Right lobe of liver (tissue), 6 donors: ENCODE measurements around the gene CDH12. TPM values are rescaled to one million over a fixed set of nuclear protein-coding genes. Genes with fewer than 3 reads are reported as not detected.

ENCODE experiments used
- ATAC-seq, 4 donors: fragments of 200-7000 bp; cut with Tn5 transposase; one replicate each; pipeline ENCODE4 v1.9.1; 2020; ENCODE audit warnings: mild to moderate bottlenecking in 4 of 4, moderate library complexity in 4 of 4
- DNase-seq, 3 donors: peaks; one replicate each; pipeline ENCODE4 v3.0.0-alpha.2; 2020
- H3K27ac ChIP-seq, 3 donors: fragments of 200-600 bp; one replicate each; pipeline ENCODE4 v1.8.0; 2022
- H3K27me3 ChIP-seq, 2 donors: fragments of 200-600 bp; one replicate each; pipeline ENCODE4 v1.8.0; 2022
- H3K36me3 ChIP-seq, 4 donors: fragments of 200-600 bp; sonication (generic) in 1 of 4; one replicate each; pipeline versions ENCODE4 v1.5.1 to v1.8.0; 2017 to 2022; ENCODE audit warnings: control low read depth in 1 of 4
- H3K4me1 ChIP-seq, 4 donors: fragments of 200-600 bp; sonication (generic) in 1 of 4; one replicate each; pipeline versions ENCODE4 v1.5.1 to v1.8.0; 2017 to 2022; ENCODE audit warnings: control low read depth in 1 of 4
- H3K4me3 ChIP-seq, 3 donors: fragments of 200-600 bp; one replicate each; pipeline ENCODE4 v1.8.0; 2022
- H3K9me3 ChIP-seq, 4 donors: fragments of 200-600 bp; sonication (generic) in 1 of 4; one replicate each; pipeline versions ENCODE4 v1.5.1 to v1.8.0; 2017 to 2022; ENCODE audit warnings: control low read depth in 1 of 4
- CTCF ChIP-seq, 4 donors: fragments of 200-600 bp in 3 of 4; fragments of 450-650 bp in 1 of 4; IDR thresholded peaks; one replicate each; pipeline versions ENCODE4 v1.5.1 to v1.8.0; 2016 to 2022; ENCODE audit warnings: antibody characterized with exemption in 4 of 4, mild to moderate bottlenecking in 2 of 4
- POLR2A ChIP-seq: fragments of 450-650 bp; IDR thresholded peaks from one replicate; pipeline ENCODE4 v1.6.1; 2017; ENCODE audit warnings: antibody characterized with exemption, mild to moderate bottlenecking
- WGBS: methylation state at CpG from one replicate; pipeline ENCODE4 v1.1.6; 2018; ENCODE audit warnings: low coverage, low lambda C conversion rate; ENCODE audit not compliant: insufficient coverage; ENCODE audit errors: missing lambda C conversion rate; 5-methylcytosine and 5-hydroxymethylcytosine counted together
- intact Hi-C, 2 donors: fragments of 100-400 bp; cut with DNase I; formaldehyde crosslinking; loops; one replicate each; pipeline versions ENCODE4 v1.11.2 to v1.14.1; 2022
- total RNA-seq, 6 experiments: library from RNA; depleted of rRNA in 2 of 6; stranded (reverse); fragments of >200 nt in 2 of 6; fragmentation: NEBNext Ultra II Directional in 3 of 6; extraction: Animal tissue kit (Norgen Biotek cat#: 25700) in 3 of 6; gene quantifications; one replicate each; pipeline versions ENCODE4 v1.1.0 to v1.2.4, GENCODE V29; 2016 to 2023
- donor health status: DM: no; HTN: yes; CAD: no.
- donor health status: DM: no; HTN: no; CAD: no.
- donor health status: DM: no; HTN: no; CAD: no.
- donor health status: DM: no; HTN: yes; CAD: no.
- donor health status: DM: no; HTN: yes; CAD: no.

The CDH12 gene
- total RNA-seq, 6 experiments from 2014 or later: 0.42 to 1.0 (median 0.77) TPM; not detected in 3

GRCh38 chr5:21893161-21893560 is 960.0 kb downstream of the CDH12 start:
- WGBS: 76% methylated on average over 2 of the region's 2 CpGs
- H3K27ac ChIP-seq: no peak overlapping the region
- intact Hi-C loops: no loop called here
- no peaks in the 10 kb centered on the region for H3K4me1 ChIP-seq
- H3K9me3 ChIP-seq: no peaks in the 10 kb centered on the region
- no peaks in the 10 kb centered on the region for H3K36me3 ChIP-seq
- no peak for ATAC-seq
- TF ChIP-seq POLR2A: no peak
- TF ChIP-seq CTCF (IDR thresholded peaks at IDR 0.05): no peak
- H3K27me3 ChIP-seq: no peaks in the 10 kb centered on the region
- no peak for DNase-seq
- H3K4me3 ChIP-seq: no peak overlapping the region

GRCh38 chr5:21889581-21889980 is 963.6 kb downstream of the CDH12 start:
- Histone ChIP-seq H3K4me3 (no peak overlapping the region), H3K27me3 (no peaks in the 10 kb centered on the region), H3K4me1 (no peaks in the 10 kb centered on the region), H3K9me3 (no peaks in the 10 kb centered on the region), H3K27ac (no peak overlapping the region), H3K36me3 (no peaks in the 10 kb centered on the region)
- intact Hi-C loops: no loop called here
- TF ChIP-seq CTCF (IDR thresholded peaks at IDR 0.05) (no peak), POLR2A (no peak)
- DNase-seq (no peak), ATAC-seq (no peak)
- 73% methylated on average over 1 of the region's 1 CpG for WGBS

- ATAC-seq: no peak
- Histone ChIP-seq H3K36me3 (no peaks in the 10 kb centered on the region), H3K9me3 (no peaks in the 10 kb centered on the region), H3K27ac (no peak overlapping the region), H3K4me1 (no peaks in the 10 kb centered on the region), H3K4me3 (no peak overlapping the region), H3K27me3 (no peaks in the 10 kb centered on the region)
- intact Hi-C loops: no loop called here
- WGBS: 69% methylated on average over 17 of the region's 17 CpGs
- no peak for DNase-seq
- TF ChIP-seq CTCF (IDR thresholded peaks at IDR 0.05): no peak
- no peak for TF ChIP-seq POLR2A
Measured at GRCh38 chr5:21882074-21882745, 970.9 kb downstream of the CDH12 start.

- no peaks in the 10 kb centered on the region for H3K4me1 ChIP-seq
- no peak overlapping the region for H3K4me3 ChIP-seq
- ATAC-seq: no peak
- intact Hi-C loops: no loop called here
- H3K9me3 ChIP-seq: no peaks in the 10 kb centered on the region
- DNase-seq: no peak
- no peak for TF ChIP-seq POLR2A
- TF ChIP-seq CTCF (IDR thresholded peaks at IDR 0.05): no peak
- WGBS: 49% methylated on average over 2 of the region's 2 CpGs
- no peaks in the 10 kb centered on the region for H3K36me3 ChIP-seq
- no peaks in the 10 kb centered on the region for H3K27me3 ChIP-seq
- no peak overlapping the region for H3K27ac ChIP-seq
Measured at GRCh38 chr5:21880164-21880563, 973.0 kb downstream of the CDH12 start.
